ENCODE measurements around the gene RNF26.

The RNF26 gene

DNA sequence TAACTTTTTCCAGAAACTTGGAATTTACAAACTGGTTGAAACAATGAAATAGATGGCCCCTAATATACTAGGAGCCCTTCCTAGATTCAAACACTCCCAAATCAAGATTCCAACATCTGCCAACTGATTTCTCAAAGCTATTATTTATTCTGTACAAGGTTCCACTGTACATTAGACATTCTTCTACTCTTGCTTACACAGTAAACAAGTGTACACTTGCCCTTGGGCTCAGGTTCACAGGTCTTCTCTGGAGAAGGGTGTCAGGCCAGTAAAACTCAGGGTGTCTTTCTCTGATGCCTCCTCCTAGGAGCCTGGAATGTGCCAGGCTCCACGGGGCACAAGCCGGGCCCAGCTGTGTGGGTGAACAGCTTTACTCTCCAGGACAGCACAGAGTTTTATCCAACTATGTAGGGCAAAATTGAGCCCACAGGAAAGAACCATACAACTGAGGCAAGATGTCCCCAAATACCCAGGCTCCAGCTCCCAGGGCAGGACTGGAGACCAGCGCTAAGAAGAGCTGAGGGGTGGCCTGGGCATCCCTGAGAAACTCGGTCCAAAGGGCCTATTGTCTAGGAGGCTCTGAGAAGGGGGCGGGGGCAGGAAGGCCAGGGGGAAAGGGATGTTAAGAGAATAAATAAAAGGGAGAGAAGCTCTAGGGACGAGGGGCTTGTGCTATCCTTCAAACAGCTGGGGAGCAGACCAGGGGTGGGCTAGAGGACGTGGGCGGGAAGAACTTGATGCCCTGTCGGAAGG, 20.9 kb downstream of the RNF26 start:
- no peak for DNase-seq

DNA sequence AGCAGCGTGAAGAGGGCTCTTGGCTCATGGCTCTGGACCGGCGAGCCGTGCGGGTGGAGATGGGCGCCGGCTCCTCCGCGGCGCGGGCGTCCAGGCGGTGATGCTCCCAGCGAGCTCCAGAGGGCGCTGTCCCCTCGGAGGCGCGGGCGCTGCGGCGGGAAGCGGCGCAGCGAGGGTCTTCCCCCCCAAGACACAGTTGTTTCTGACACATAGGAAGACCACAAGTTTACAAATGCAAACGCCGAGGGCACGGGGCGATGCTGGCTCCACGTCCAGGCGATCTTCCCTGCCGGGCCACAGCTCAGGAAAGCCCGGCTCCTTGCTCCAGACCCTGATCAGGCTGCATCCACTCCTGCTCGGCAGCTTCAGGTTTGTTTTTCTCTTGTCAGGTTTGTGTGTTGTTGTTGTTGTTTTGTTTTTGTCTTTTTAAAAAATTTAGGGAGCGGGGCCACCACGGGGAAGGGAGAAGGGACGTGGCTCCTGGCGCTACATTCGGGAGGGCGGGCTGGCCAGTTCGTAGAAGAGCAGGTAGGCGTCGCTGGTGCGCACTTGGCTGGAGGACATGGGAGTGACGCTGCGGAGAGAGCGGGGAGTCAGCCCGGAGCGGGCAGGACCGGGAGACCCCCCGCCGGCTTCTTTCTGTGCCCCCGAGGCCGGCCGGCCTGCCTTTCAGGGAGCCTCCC, 22.2 kb downstream of the RNF26 start:
- peak; percentile 74 to 81 for DNase-seq

DNA sequence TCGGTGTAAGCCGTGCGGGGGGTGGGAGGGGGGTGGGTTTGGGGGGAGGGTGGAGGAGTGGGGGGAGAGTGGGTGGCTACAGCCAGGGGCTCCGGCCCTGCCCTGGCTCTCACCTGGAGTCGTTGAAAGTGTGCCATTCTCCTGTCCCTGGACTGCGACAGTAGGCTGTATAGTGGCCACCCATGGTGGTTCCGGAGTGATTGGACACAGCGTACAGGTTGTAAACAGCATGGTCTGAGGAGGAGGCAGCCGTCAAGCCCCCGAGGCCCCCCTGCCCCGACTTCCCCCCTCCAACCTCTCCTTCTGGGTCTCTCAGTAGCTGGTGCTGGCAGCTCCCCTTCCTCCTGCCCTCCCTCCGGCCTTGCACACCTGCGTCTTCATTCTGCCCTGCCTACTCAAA, 22.7 kb downstream of the RNF26 start:
- no peak for DNase-seq

DNA sequence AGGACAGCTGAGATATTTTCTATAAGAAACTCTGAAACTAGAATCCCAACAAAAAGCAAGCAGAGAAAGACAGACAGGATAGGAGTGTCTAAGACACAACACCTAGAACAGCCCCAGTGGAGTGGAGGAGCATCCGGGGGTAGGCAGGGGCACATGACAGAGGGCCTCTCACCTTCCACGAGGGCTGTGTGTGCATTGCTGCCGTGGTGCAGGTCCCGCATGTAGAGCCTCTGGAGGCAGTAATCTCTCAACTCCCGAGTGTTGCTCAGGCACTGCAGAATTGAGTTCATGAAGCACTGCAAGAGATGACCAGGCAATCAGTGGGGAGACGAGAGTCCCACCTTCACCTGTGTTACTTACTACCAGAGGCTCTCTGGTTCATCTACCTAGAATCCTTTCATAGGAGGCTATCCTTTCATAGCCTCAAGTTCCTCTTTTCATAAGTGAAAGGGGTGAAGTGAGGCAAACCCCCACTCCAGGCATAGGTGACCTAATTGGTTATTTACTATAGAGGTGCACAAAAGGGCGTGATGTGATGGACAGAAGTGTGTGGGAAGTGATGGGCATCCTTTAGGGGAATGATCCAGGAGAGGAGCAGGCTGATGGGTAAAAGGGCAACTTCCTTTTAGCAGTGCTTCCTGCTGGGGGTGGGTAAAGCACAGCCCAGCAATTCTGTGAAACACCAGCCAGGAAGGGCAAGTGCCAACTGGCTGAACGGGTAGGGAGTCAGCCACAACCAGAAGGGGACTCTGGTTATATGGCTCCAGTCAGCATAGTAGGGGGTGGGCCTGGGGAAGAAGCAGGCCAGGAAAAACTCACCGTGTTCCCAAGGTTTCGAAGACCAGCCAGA, 25.3 kb downstream of the RNF26 start:
- DNase-seq = no peak

DNA sequence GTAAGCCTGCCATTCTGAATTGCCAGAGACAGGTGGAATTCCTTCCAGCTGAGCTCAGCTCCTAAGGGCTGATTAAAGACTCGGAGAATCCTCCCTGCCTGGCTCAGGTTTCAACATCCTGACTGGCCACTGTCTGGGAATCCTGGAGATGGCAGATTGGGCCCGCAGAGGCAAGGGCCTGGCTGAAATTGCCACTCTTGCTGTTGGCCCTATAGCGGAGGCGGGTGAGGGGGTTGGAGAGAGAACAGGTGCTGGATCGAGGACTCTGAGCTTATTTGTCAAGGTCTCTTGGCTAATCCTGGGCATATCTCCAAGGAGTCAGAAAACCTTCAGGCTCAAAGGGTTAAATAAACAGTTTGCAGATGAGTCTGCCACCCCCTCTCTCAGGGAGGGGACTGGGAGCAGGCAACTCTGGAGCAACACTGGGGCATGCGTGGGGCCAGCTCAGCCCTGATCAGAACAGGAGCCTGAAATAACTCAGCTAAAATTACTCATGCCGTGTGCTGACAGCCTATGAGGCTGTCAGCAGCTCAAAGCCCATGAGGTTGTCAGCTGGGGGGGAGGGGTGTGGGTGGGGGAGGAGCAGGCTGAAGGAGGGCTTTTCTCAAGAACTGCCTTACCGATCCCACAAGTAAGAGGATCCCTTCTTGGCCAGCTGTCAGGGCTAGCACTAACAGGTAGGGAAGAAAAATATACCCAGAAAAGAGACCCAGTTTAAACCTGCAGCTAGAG, 26.9 kb downstream of the RNF26 start:
- peak; percentile 50 to 58 for DNase-seq

DNA sequence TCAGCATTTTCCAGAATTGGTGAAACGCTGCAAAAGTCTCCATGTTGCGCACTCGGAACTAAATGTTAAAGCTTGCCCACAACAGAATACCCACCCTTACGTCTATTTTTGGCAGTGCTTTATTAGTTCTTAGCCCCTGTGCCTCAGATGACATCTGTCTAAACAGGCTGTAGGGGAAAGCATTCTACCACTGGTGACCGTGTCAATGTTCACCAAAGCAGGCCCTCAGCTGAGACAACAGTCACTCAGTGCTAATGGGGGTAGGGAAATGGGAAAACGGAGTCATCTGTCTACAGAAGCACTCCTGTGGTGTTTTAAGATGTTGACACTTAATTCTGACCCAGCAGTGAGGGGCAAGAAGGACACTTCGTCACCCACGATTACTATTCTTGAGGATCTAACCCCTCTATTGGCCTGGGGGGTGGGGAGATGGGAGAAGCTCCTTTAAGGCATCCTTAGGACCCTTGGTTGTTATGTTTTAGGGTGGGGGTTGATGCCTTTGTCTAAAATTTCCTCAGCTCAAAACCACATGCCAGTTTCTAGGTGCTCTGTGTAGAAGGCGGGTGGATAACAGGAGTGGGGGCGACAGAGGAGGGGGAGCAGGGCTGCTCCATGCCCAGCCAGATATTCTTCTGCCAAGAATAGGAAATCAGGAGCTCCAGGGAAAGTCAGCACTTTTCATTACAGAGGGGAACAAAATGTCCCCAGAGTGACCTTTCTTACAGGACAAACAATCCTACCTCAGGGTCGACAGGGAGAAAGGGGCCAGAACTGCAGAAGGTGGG, 27.8 kb downstream of the RNF26 start:
- DNase-seq = no peak

DNA sequence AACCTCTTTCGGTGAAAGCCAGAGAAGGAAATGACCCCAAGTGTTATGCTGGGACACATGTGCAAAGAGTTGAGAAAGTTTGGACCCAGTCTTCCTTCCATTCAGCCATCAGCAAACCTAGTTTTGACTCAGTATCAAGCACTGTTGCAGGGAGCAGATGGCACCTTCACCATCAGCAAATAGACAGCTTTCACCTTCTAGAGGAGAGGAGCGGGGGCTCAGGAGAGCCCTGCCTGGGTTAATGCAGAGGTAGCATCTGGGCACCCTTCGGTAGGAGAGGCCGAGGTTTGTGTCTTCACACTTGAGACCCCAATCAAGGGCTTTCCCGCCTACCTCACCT, 28.4 kb downstream of the RNF26 start:
- no peak for DNase-seq

DNA sequence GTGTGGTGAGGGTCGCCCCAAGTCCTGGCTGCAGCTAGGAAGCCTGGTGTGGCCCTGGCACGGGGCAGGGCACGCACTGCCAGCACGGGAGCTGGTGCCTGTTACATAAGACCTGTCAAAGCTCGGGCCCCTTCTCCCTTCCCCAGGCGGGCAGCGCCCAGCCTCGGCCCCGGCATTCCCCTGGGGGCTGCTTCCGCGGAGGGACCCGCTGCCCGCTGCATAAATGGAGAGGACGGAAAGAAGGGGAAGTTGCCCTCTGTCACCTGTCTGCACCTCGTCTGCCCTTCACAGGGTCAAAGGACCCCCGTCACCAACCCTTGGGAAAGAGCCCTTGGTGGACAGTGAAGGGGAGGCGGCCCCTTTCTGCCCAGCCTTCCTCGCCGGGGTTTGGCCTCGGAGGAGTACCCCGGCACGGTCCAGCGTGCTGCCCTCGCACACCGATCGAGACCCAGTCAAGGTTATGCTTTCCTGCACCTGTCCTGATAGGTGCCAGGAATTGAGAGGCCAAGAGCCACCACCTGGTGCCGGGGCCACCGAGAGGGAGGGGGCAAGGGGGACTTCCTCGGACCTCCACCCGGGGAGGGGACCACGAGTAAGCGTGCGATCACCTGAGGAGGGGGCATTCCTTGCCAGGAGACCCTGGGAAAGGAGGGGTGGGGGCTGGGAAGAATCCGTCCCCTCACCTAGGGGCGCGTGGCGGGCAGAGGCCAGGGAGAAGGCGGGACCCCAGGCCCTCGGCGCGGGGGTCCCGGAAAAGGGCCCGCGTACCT, 28.9 kb downstream of the RNF26 start:
- DNase-seq = no peak

DNA sequence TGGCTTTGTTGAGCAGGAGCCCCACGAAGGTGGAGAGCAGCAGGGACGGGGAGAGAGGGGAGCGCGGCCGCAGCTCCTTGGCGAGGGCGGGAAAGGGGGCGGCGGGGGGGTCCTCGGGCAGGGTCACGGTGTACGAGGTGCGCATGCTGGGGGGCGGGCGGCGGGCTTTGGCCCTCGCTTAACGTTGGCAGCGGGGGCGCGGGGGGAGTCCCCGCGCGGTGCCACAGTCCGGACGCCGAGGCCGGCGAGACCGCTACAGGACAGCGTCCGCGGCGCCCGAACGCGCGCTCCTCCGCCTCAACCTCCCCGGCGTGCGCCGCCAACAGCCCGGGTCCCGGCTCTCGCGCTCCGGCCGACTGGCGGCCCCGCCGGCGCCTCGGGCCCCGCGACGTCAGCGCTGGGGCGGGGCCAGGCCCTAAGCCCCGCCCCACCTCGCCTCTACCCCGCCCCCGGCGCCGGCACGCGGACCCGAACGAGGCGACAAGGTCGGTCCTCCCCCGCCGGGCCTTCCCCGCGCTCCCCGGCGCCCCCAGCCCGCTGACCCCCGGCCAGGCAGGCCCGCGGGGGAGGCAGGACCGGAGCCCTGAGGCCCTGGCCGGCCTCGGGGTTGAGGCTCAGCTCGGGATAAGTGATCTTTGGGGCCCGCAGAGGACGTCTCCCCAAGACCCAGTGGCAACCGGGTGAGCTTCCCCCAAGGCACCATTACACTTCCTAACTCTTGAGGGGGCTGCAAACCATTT, 29.7 kb downstream of the RNF26 start:
- peak; percentile 60 to 67 for DNase-seq

DNA sequence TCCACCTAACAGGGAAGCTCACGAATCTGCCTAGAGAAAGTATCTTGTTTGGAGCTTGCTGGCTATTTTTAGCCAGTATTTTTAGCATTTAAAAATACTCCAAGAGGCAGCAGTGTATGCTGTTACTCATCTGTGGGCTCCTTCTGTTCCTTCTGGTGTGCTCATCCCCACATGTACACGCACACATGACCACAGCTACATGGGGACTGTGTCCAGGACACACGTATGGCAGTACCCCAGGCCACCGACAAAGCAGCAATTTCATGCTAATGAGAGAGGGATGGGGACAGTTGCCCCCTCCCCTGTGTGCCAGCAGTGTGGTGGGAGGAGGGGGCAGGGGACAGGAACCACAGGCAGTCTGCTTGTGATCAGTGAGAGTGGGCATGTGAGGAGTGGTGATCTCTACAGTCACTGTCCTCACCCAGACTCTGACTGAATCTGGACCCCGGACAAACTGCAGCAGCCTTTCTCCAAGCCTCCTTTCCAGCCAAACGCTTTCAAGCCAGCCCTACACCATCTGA, 30.8 kb downstream of the RNF26 start:
- DNase-seq = no peak

DNA sequence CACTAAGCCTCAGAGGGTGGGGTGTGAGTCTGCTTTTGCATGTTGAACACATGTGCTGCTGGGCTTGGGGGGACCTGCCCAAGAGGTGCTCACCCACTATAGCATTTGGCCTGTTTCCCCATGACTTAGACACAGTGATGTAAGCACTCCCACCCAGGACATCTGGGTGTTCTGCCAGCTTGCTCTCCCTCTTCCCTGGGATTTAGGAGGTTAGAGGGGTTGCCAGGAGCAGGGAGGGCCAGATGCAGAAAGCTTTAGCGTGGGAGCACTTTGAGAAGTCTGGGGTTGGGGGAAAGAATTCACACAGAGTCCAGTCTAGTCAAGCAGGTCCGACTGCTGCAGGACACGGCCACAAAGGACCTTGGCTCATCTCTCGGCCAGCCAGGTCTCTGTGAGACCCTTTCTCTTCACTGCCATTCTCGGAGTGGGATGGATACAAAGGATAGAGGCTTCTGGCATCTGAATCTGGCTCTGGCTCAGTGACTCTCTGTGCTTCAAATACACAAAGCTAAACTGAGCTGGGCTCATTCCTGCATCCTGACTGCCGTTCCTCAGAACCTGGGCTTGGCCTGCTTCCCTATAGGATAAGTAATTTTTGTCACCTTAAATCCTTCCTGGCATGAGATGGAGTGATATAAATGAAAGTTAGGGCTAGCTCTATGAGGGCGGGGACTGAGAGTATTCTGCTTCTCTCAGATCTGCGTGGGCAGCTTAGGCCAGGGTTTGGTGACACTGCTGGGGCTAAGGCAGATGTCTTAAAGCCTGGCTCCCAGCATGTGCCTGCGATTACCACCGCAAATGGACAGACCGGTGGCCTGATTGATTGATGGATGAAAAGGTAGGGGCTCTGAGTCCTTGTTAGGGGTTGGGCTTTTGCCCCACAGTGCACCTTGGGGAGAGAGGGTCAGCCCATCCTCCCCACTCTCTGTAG, 32.6 kb downstream of the RNF26 start:
- no peak for DNase-seq

DNA sequence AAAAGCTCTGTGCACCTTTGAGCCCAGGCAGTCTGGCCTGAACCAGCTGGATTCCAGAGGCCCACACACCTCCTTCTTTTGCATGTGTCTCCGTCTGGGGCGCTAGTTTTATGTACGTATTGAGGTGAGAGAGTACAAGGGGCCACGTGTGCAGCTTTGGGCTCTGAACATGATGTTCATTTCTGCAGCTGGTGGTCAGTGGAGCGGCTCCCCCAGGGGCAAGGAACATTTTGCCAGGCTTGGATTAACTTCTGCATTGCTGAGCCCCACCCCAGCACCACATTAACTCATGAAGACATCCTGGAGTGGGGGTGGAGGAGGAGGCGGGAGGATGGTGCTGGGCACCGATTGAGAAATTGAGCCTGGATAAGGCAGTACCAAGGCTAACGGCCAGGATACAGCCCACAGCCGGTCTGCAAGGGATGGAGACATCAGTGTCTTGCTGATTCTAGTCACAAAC, 33.4 kb downstream of the RNF26 start:
- no peak for DNase-seq

DNA sequence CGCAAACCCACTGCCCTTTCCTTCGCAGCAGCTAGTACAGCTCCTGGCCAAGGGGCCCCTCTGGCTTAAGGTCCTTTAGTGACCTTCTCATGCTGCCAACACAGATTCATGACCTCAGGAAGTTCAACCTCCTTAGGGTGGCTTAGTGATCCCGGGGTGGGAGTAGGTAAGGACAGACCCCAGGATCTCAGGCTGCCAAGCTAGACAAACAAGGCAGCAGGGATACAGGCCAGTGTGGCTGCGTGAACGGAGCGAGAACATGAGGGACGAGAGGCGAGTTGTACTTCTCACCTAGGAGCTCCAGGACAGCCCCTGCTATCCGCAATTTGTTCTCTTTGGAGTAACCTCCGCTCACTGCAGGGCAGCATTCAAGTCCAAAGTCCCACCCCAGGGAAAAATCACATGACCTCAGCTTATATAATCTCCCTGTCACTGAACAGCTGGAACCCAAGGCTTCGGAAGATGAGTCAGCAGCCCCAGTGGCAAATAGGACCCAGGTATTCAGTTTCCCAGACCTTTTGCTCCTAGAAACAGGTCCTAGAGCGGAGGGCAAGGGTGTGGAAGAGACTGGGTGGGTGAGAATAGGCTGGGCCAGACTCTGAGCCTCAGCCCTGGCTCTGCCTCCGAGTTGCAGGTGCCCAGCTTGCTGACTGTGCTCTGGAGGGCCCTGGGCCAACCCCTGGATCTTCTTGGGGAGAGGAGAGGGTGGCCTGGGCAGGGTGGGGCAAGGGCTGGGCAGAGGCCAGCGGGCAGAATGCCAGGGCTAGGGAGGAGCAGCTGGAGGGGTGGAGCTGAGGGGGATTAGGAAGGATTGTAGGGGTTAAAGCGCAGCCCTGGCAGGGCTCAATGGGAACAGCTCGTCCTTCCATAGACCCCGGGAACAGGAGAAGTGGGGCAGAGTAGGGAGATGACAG, 34.1 kb downstream of the RNF26 start:
- DNase-seq = no peak

DNA sequence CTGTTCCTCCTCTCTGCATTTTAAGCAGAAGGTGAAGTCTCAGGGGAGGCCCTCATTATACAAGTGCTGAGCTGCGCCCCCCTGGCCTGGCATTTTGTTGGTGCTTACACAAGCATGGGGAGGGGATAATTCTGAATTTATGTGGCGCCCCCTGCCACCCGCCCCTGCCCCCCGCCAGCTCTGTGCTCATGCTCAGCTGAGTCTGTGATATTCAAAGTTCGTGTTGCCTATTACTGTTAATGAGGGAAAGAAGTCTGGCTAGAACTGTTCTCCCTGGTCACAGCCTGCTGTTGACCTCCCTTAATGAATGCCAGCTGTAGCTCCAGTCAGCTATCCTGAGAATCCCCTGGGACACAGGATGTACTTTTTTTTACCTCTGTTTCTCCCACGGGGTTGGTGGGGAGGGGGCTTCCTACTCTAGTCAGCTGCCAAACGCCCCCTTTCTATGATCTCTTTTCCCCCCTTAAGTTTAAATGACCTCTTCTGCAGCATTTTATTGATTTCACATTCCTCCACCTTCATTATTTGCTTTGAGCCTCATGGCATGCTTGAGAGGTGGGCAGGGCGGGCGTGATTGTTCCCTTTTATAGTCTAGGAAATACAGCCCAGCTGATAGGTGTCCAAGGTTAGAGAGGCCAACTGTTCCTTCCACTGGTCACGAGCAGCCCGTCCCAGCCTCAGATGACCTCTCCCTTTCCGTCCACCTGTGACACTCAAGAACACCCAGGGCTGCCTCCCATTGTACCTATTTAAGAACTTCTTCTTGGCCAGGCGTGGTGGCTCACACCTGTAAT, 35.0 kb downstream of the RNF26 start:
- no peak for DNase-seq

DNA sequence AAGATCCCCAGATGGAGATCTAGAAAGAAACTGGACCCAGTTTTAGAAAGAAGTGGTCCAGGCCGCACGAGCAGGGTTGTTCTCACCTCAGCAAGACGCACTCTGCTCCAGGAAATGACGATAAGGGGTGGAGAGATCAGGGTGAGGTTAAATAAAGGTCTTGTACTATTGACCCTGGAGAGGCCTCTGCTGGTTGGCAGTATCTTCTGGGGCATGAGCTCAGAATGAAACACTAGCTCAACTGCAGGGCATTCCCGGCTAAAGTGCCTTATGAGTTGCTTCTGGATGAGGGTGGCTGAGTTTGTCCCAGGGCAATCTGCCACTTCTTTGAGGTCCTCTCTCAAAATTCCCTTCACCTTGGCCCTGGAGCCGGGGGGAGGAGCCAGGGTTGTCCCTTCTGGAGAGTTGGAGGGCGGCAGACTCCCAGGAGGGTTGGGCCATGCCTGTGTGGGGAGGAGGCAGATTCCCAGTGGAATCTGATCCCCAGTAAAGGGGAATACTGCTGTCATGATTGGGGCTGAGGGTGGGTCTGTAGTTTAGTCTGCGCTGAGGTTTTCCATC, 36.2 kb downstream of the RNF26 start:
- no peak for DNase-seq

DNA sequence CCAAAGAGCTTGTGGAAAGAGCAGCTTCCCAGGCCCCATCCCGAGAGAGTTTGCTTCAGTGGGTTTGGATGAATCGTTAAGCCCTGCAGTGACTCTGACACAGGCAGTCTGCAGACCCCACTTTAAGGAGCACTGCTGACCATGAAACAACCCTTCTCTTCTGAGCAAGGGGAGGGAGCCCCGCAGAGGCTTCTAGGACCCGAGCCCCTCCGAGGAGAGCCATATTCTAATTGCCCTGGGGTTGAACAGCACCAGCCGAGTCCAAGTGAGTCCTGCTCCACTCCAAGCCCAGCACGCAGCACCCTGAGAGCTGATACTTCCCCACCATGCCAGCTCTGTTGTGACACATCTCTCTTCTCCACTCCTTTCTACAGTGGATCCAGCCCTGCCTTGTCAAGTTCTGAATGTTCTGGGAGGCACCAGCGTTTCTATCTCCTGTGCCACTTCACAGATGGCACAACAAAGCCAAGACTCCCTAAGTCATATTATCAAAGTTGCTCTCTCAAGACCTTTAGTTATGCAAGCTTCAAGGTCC, 36.8 kb downstream of the RNF26 start:
- DNase-seq = no peak

DNA sequence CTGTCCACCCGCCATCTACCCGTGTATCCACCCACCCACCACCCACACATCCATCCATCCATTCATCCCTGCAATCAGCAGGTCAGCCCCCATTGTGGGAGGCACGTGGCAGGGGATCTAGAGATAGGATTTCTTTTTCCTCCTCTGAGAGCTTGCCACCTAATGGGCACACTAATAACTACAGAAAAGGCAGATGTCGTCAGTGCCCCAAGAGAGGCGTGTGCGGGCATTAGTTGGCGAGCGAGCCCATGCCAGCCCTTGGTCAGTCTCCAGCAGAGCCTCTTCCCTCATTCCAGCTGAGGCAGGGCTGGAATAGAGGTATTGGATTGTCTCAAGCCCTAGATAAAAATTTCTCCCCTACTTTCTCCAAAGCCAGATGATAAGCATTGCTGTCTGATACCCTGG, 37.5 kb downstream of the RNF26 start:
- DNase-seq = no peak

All from stimulated activated CD4-positive, alpha-beta T cell treated with anti-CD3 and anti-CD28 coated beads, Interleukin-2, amount 100 ng/mL, for 24 hours (primary cell).